GM12878 (cell line): ENCODE data around the gene UBAC2. TPM values are rescaled to one million over a fixed set of nuclear protein-coding genes. Genes with fewer than 3 reads are reported as not detected.

Source experiments
- ATAC-seq: fragments of 200-7000 bp; cut with Tn5 transposase; 3 replicates; pipeline ENCODE4 v1.9.1; 2020; ENCODE audit warnings: mild to moderate bottlenecking, moderate library complexity
- BruUV-seq: library from RNA; stranded (reverse); fragments of 400-500 nt; replicated peaks from 2 replicates; lab custom pipeline; 2021; lab: Mats Ljungman, UMichigan
- CTCF ChIA-PET: fragments of 300-600 bp; sonication (Branson Sonifier 250); formaldehyde crosslinking; extraction: SDS; loops from one replicate; lab custom pipeline; 2021; ENCODE audit warnings: inconsistent platforms; lab: Yijun Ruan, JAX
- POLR2A ChIA-PET: fragments of 350-600 bp; formaldehyde crosslinking; extraction: SDS; loops from one replicate; lab custom pipeline; 2021; ENCODE audit warnings: inconsistent platforms; lab: Charles Lee
- RAD21 ChIA-PET: fragments of 300-600 bp; sonication (Branson Sonifier 250); formaldehyde crosslinking; loops from one replicate; lab custom pipeline; 2023; ENCODE audit warnings: antibody characterized with exemption; ENCODE audit not compliant: unreplicated experiment; lab: Charles Lee
- SMC1A ChIA-PET: fragments of 300-600 bp; sonication (Branson Sonifier 250); formaldehyde crosslinking; loops from one replicate; lab custom pipeline; 2023; ENCODE audit not compliant: unreplicated experiment, uncharacterized antibody; lab: Charles Lee
- DNase-seq: peaks from one replicate; pipeline ENCODE4 v3.0.0-alpha.2; 2011; ENCODE audit warnings: low read depth, low spot score
- FAIRE-seq: peaks from 3 replicates; lab custom pipeline; 2011; peaks lifted over from hg19 to GRCh38; lab: Jason Lieb, UNC
- H2AFZ ChIP-seq: 2 replicates; pipeline ENCODE4 v1.6.0; 2011; ENCODE audit warnings: low read depth, low read length, control low read depth; ENCODE audit not compliant: control insufficient read depth
- H3K27ac ChIP-seq: 2 replicates; pipeline ENCODE4 v1.5.1; 2011; ENCODE audit warnings: control low read depth; ENCODE audit not compliant: control insufficient read depth, insufficient read depth
- H3K27me3 ChIP-seq, 2 experiments: replicated peaks in 1 of 2; 2 replicates each; pipeline versions ENCODE4 v1.6.0 to v1.6.1; 2011; ENCODE audit warnings: low read length in 1 of 2; ENCODE audit not compliant: control insufficient read depth in 2 of 2, insufficient read depth in 2 of 2
- H3K36me3 ChIP-seq, 2 experiments: 2 replicates each; pipeline ENCODE4 v1.5.1; 2011; ENCODE audit warnings: low read length in 1 of 2; ENCODE audit not compliant: control insufficient read depth in 2 of 2, insufficient read depth in 2 of 2
- H3K4me1 ChIP-seq: 2 replicates; pipeline ENCODE4 v1.6.1; 2011; ENCODE audit warnings: mild to moderate bottlenecking, low read length, moderate library complexity, mixed read lengths; ENCODE audit not compliant: control insufficient read depth, insufficient read depth
- H3K4me2 ChIP-seq: 2 replicates; pipeline ENCODE4 v1.6.0; 2011; ENCODE audit warnings: control low read depth; ENCODE audit not compliant: control insufficient read depth, insufficient read depth
- H3K4me3 ChIP-seq: fragments of 200-600 bp; sonication (generic); 2 replicates; pipeline ENCODE4 v1.5.1; 2016
- H3K79me2 ChIP-seq: 2 replicates; pipeline ENCODE4 v1.6.0; 2011; ENCODE audit warnings: low read length; ENCODE audit not compliant: control insufficient read depth, insufficient read depth
- H3K9ac ChIP-seq: 2 replicates; pipeline ENCODE4 v1.8.0; 2011; ENCODE audit warnings: low read length, control low read depth, mixed read lengths; ENCODE audit not compliant: control insufficient read depth, insufficient read depth
- H3K9me3 ChIP-seq: replicated peaks from 3 replicates; pipeline ENCODE4 v1.5.1; 2011; ENCODE audit warnings: mild to moderate bottlenecking, low read length; ENCODE audit not compliant: control insufficient read depth, insufficient read depth
- H4K20me1 ChIP-seq: 2 replicates; pipeline ENCODE4 v1.6.0; 2011; ENCODE audit not compliant: control insufficient read depth, insufficient read depth
- ATF7 ChIP-seq: fragments of 450-650 bp; IDR thresholded peaks from 2 replicates; pipeline ENCODE4 v1.6.1; 2016; ENCODE audit warnings: low read depth, mild to moderate bottlenecking
- SREBF1 ChIP-seq: IDR thresholded peaks from 2 replicates; pipeline ENCODE4 v1.6.1; 2012; ENCODE audit warnings: mild to moderate bottlenecking, low read length
- TCF7 ChIP-seq: IDR thresholded peaks from 2 replicates; pipeline ENCODE4 v1.6.1; 2014; ENCODE audit warnings: antibody characterized with exemption, borderline replicate concordance
- ZNF622 ChIP-seq: fragments of 450-650 bp; IDR thresholded peaks from 2 replicates; pipeline ENCODE4 v1.6.1; 2017; ENCODE audit warnings: mild to moderate bottlenecking, inconsistent platforms
- WGBS: methylation state at CpG from one replicate; pipeline ENCODE4 v1.1.6; 2016; ENCODE audit warnings: low lambda C conversion rate; ENCODE audit not compliant: insufficient replicate concordance, insufficient coverage; ENCODE audit errors: missing lambda C conversion rate; 5-methylcytosine and 5-hydroxymethylcytosine counted together
- in situ Hi-C: fragments of 300-500 bp; cut with MboI; formaldehyde crosslinking; loops from 9 replicates; pipeline ENCODE4 v1.14.3; 2018; ENCODE audit warnings: mixed read lengths
- intact Hi-C: fragments of 100-400 bp; cut with micrococcal nuclease; formaldehyde crosslinking; loops from one replicate; pipeline ENCODE4 v1.14.2; 2022; ENCODE audit not compliant: unreplicated experiment
- polyA plus RNA-seq, 11 experiments: library from polyadenylated mRNA; depleted of rRNA in 4 of 11; unstranded in 6 of 11; stranded (reverse) in 5 of 11; fragments of >200 nt; fragmentation: Nextera tagmentation in 4 of 11; fragmentation: Illumina TruSeq in 1 of 11; extraction: Ambion mirVana in 4 of 11; extraction: Trizol in 1 of 11; gene quantifications; 1 replicate in 1 of 11; 2 replicates in 10 of 11; pipeline versions ENCODE4 v1.2.1 to v1.2.3, GENCODE V29; 2011 to 2016; ENCODE audit warnings: inconsistent platforms in 2 of 11, missing spikeins in 2 of 11, low read depth in 1 of 11
- total RNA-seq, 4 experiments: library from RNA; depleted of rRNA in 3 of 4; stranded (reverse); fragments of >200 nt in 3 of 4; fragmentation: Illumina TruSeq in 1 of 4; extraction: Trizol in 1 of 4; gene quantifications; 2 replicates each; pipeline versions ENCODE4 v1.2.1 to v1.2.3, GENCODE V29; 2013 to 2021
- TF ChIP-seq, protein P1 (sequence below): fragments of 450-650 bp; formaldehyde crosslinking; IDR thresholded peaks from 2 replicates; pipeline ENCODE4 v1.4.0; 2022; ENCODE audit warnings: mild to moderate bottlenecking, moderate library complexity
- TF ChIP-seq, protein P2 (sequence below): IDR thresholded peaks from 2 replicates; pipeline ENCODE4 v1.6.1; 2012; ENCODE audit warnings: low read length, inconsistent platforms

The UBAC2 gene
- total and polyA plus RNA-seq, 10 of the 15 experiments (the other 5 are each of a cell fraction or from before 2014, with no cell fraction given): 3.0 to 54.6 (median 17.4) TPM

DNA sequence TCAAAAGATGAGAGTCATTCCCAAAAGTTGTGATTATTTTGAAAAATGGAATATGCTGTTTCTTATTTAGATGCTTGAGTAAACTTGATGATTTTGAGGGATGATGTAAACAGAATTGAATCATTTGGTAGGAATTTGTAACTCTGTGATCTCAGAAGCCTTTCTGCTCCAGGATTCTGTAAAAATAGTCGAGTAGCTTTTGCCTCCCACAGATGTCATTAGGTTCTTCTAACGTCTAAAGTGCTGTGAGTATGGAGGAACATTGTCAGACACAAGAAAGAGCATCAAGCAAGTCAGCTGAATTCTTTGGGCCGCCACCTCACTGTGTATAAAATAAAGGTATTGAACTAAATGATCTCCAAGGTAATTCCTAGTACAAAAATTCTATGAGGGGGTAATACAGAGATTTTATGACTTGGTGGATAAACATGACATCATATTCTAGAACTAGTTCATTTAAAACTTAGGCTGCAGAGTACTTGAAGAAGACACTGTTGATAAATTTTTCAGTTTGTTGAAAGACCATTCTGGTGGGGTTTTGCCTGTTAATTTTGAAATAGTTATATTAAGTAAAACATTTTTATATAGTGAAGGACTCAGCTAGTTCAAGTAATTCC lies 107.9 kb downstream of the UBAC2 start:
- CTCF ChIA-PET: interaction anchor here (0.7 to 3.0 kb wide), 13 partner anchors 11 to 128 kb away, joined by 3 to 19 read pairs (median 4); no protein-coding TSS in a partner anchor
- H3K4me1 ChIP-seq: peaks cover 51% of the 10 kb centered on the region
- H3K4me3 ChIP-seq: peak overlapping the region; percentile 98; the same call in 1 of the 2 replicates
- SMC1A ChIA-PET: interaction anchor here (0.8 to 13.7 kb wide), 28 partner anchors 9 to 128 kb away, joined by 3 to 264 read pairs (median 6); no protein-coding TSS in a partner anchor
- RAD21 ChIA-PET: interaction anchor here (0.8 to 14.1 kb wide), 17 partner anchors 8 to 194 kb away, joined by 3 to 247 read pairs (median 7); no protein-coding TSS in a partner anchor
- H3K36me3 ChIP-seq: peaks cover 0 to 3% of the 10 kb centered on the region in 2 experiments; a peak in 2 of 4 replicates
- POLR2A ChIA-PET: interaction anchor here (0.7 to 8.0 kb wide), 7 partner anchors 10 to 73 kb away, joined by 3 to 59 read pairs (median 10); no protein-coding TSS in a partner anchor
- no peak overlapping the region for H2AFZ ChIP-seq
- H3K27me3 ChIP-seq: no peaks in the 10 kb centered on the region
- H3K4me2 ChIP-seq: peak overlapping the region; percentile 97
- BruUV-seq: no TSS peak
- H3K79me2 ChIP-seq: peaks cover 91% of the 10 kb centered on the region
- H4K20me1 ChIP-seq: no peaks in the 10 kb centered on the region
- FAIRE-seq (no peak), DNase-seq (no peak), ATAC-seq (no peak)
- peak overlapping the region; percentile 83 for H3K9ac ChIP-seq
- in situ Hi-C loops (loop anchor here (5.0 kb wide), 1 partner anchor 59 kb away; no protein-coding TSS in a partner anchor), intact Hi-C loops (loop anchor here (10.0 kb wide), 1 partner anchor 196 kb away; the partner anchor contains the start of gene TM9SF2)
- TF ChIP-seq, protein P1, sequence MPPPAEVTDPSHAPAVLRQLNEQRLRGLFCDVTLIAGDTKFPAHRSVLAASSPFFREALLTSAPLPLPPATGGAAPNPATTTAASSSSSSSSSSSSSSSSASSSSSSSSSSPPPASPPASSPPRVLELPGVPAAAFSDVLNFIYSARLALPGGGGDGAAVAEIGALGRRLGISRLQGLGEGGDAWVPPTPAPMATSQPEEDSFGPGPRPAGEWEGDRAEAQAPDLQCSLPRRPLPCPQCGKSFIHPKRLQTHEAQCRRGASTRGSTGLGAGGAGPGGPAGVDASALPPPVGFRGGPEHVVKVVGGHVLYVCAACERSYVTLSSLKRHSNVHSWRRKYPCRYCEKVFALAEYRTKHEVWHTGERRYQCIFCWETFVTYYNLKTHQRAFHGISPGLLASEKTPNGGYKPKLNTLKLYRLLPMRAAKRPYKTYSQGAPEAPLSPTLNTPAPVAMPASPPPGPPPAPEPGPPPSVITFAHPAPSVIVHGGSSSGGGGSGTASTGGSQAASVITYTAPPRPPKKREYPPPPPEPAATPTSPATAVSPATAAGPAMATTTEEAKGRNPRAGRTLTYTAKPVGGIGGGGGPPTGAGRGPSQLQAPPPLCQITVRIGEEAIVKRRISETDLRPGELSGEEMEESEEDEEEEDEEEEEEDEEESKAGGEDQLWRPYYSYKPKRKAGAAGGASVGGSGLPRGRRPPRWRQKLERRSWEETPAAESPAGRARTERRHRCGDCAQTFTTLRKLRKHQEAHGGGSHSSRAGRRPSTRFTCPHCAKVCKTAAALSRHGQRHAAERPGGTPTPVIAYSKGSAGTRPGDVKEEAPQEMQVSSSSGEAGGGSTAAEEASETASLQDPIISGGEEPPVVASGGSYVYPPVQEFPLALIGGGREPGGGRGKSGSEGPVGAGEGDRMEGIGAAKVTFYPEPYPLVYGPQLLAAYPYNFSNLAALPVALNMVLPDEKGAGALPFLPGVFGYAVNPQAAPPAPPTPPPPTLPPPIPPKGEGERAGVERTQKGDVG (CRISPR knock-in tag): no peak
- TF ChIP-seq TCF7 (no peak), ZNF622 (no peak), SREBF1 (no peak), ATF7 (peak; percentile 77; the same call in 1 of the 2 replicates)
- TF ChIP-seq, protein P2, sequence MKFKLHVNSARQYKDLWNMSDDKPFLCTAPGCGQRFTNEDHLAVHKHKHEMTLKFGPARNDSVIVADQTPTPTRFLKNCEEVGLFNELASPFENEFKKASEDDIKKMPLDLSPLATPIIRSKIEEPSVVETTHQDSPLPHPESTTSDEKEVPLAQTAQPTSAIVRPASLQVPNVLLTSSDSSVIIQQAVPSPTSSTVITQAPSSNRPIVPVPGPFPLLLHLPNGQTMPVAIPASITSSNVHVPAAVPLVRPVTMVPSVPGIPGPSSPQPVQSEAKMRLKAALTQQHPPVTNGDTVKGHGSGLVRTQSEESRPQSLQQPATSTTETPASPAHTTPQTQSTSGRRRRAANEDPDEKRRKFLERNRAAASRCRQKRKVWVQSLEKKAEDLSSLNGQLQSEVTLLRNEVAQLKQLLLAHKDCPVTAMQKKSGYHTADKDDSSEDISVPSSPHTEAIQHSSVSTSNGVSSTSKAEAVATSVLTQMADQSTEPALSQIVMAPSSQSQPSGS: 0 out of 2 replicates have a peak, but pooled peaks have one; percentile 10
- no peaks in the 10 kb centered on the region for H3K9me3 ChIP-seq
- H3K27ac ChIP-seq: peak overlapping the region; percentile 93
- 99% methylated on average over 3 of the region's 3 CpGs for WGBS
